ENCODE measurements around the gene SNCB. TPM values are rescaled to one million over a fixed set of nuclear protein-coding genes. Genes with fewer than 3 reads are reported as not detected.

Gene SNCB
- total RNA-seq, 1 experiment from 2014 or later = 6.8 TPM

- TF ChIP-seq ZSCAN18 (CRISPR knock-in tag; IDR thresholded peaks at IDR 0.05) = no peak
- no peak for TF ChIP-seq CBFB (CRISPR knock-in tag; IDR thresholded peaks at IDR 0.05; ENCODE audit: low read depth)
- TF ChIP-seq TP53 (CRISPR knock-in tag; IDR thresholded peaks at IDR 0.05) = no peak
- TF ChIP-seq TCF7 (CRISPR knock-in tag; IDR thresholded peaks at IDR 0.05; ENCODE audit: low read depth) = 0 out of 2 replicates have a peak, but pooled peaks have one; percentile 10
- no peak for TF ChIP-seq CREM (CRISPR knock-in tag; IDR thresholded peaks at IDR 0.05)
- TF ChIP-seq NFE2L1 (CRISPR knock-in tag; IDR thresholded peaks at IDR 0.05) = no peak
- no peak for TF ChIP-seq USF1 (CRISPR knock-in tag; IDR thresholded peaks at IDR 0.05)
- no peak for TF ChIP-seq ZNF416 (CRISPR knock-in tag; IDR thresholded peaks at IDR 0.05)
- TF ChIP-seq ARID4B (CRISPR knock-in tag; IDR thresholded peaks at IDR 0.05; ENCODE audit: borderline replicate concordance) = no peak
- no peak for TF ChIP-seq ZNF671 (CRISPR knock-in tag; IDR thresholded peaks at IDR 0.05)
- TF ChIP-seq HMGA2 (CRISPR knock-in tag; IDR thresholded peaks at IDR 0.05) = no peak
- TF ChIP-seq GABPB1 (CRISPR knock-in tag; IDR thresholded peaks at IDR 0.05) = no peak
- no peak for TF ChIP-seq ZNF138 (CRISPR knock-in tag; conservative IDR thresholded peaks at IDR 0.05)
- TF ChIP-seq USF2 (CRISPR knock-in tag; IDR thresholded peaks at IDR 0.05) = no peak
- TF ChIP-seq FOXP4 (CRISPR knock-in tag; IDR thresholded peaks at IDR 0.05) = no peak
- TF ChIP-seq SP1 (CRISPR knock-in tag; conservative IDR thresholded peaks at IDR 0.05) = 0 out of 2 replicates have a peak, but pooled peaks have one; percentile 5
Observed at GRCh38 chr5:176597417-176598389, 32.6 kb downstream of the SNCB start (continued).
